Neuronal stem cell (in vitro differentiated cells): ENCODE results near the gene OOSP1.

Experiments used
- DNase-seq: peaks from one replicate; pipeline ENCODE4 v3.0.0-alpha.2; 2013; ENCODE audit warnings: low spot score
- H2AFZ ChIP-seq: one replicate; pipeline ENCODE4 v1.6.1; 2013; ENCODE audit warnings: mild to moderate bottlenecking, low read length, inconsistent platforms
- H2AK5ac ChIP-seq: 2 replicates; pipeline ENCODE4 v1.6.1; 2013; ENCODE audit warnings: low read depth, mild to moderate bottlenecking, inconsistent platforms, low read length, moderate library complexity, mixed read lengths
- H2BK120ac ChIP-seq: 2 replicates; pipeline ENCODE4 v1.6.1; 2013; ENCODE audit warnings: low read depth, mild to moderate bottlenecking, inconsistent platforms, low read length, moderate library complexity, mixed read lengths
- H2BK12ac ChIP-seq: one replicate; pipeline ENCODE4 v1.6.1; 2013; ENCODE audit warnings: low read length, inconsistent platforms
- H2BK15ac ChIP-seq: 2 replicates; pipeline ENCODE4 v1.6.1; 2013; ENCODE audit warnings: mild to moderate bottlenecking, low read length, inconsistent platforms, mixed read lengths
- H2BK5ac ChIP-seq: one replicate; pipeline ENCODE4 v1.6.1; 2013; ENCODE audit warnings: inconsistent platforms, mild to moderate bottlenecking, low read length, moderate library complexity
- H3K14ac ChIP-seq: one replicate; pipeline ENCODE4 v1.6.1; 2013; ENCODE audit warnings: low read length, inconsistent platforms
- H3K18ac ChIP-seq: 2 replicates; pipeline ENCODE4 v1.6.1; 2013; ENCODE audit warnings: low read length, inconsistent platforms
- H3K23ac ChIP-seq: 2 replicates; pipeline ENCODE4 v1.6.1; 2013; ENCODE audit warnings: low read depth, mild to moderate bottlenecking, mixed read lengths, low read length, inconsistent platforms; ENCODE audit not compliant: poor library complexity
- H3K27ac ChIP-seq: replicated peaks from 3 replicates; pipeline ENCODE4 v1.5.1; 2013; ENCODE audit warnings: low read length, inconsistent platforms
- H3K27me3 ChIP-seq, 3 experiments: 2 replicates each; pipeline ENCODE4 v1.6.1; 2013; ENCODE audit warnings: low read length in 3 of 3, mild to moderate bottlenecking in 2 of 3, inconsistent platforms in 1 of 3, low read depth in 1 of 3, mixed read lengths in 1 of 3, moderate library complexity in 1 of 3; ENCODE audit not compliant: control insufficient read depth in 3 of 3, insufficient read depth in 3 of 3
- H3K36me3 ChIP-seq, 2 donors: replicated peaks in 1 of 2; 2 replicates each; pipeline ENCODE4 v1.6.1; 2013; ENCODE audit warnings: low read length in 2 of 2; ENCODE audit not compliant: control insufficient read depth in 2 of 2, insufficient read depth in 2 of 2
- H3K4ac ChIP-seq: 2 replicates; pipeline ENCODE4 v1.6.1; 2013; ENCODE audit warnings: inconsistent platforms, mild to moderate bottlenecking, low read length, moderate library complexity
- H3K4me1 ChIP-seq, 2 donors: 1 replicate in 1 of 2; 2 replicates in 1 of 2; pipeline ENCODE4 v1.6.1; 2013; ENCODE audit warnings: low read length in 2 of 2, low read depth in 1 of 2; ENCODE audit not compliant: control insufficient read depth in 2 of 2, insufficient read depth in 1 of 2
- H3K4me2 ChIP-seq: one replicate; pipeline ENCODE4 v1.6.1; 2013; ENCODE audit warnings: mild to moderate bottlenecking, low read length, inconsistent platforms; ENCODE audit not compliant: insufficient read depth, poor library complexity, severe bottlenecking
- H3K4me3 ChIP-seq, 2 donors: 2 replicates each; pipeline ENCODE4 v1.5.1; 2013; ENCODE audit warnings: low read length in 2 of 2, mild to moderate bottlenecking in 2 of 2, inconsistent platforms in 1 of 2, moderate library complexity in 1 of 2
- H3K79me1 ChIP-seq: one replicate; pipeline ENCODE4 v1.6.1; 2013; ENCODE audit warnings: low read depth, mild to moderate bottlenecking, inconsistent platforms, low read length, moderate library complexity
- H3K9ac ChIP-seq: one replicate; pipeline ENCODE4 v1.6.1; 2013; ENCODE audit warnings: mild to moderate bottlenecking, low read depth, low read length, inconsistent platforms; ENCODE audit not compliant: poor library complexity
- H3K9me3 ChIP-seq, 2 donors: replicated peaks in 1 of 2; 2 replicates each; pipeline versions ENCODE3 to v1.6.1; 2013; ENCODE audit warnings: low read length in 2 of 2, mild to moderate bottlenecking in 2 of 2, inconsistent platforms in 1 of 2, low read depth in 1 of 2, mixed read lengths in 1 of 2, moderate library complexity in 1 of 2; ENCODE audit not compliant: control insufficient read depth in 2 of 2, insufficient read depth in 1 of 2
- H4K8ac ChIP-seq: one replicate; pipeline ENCODE4 v1.6.1; 2013; ENCODE audit warnings: low read depth, mild to moderate bottlenecking, inconsistent platforms, low read length, moderate library complexity
- H4K91ac ChIP-seq: one replicate; pipeline ENCODE4 v1.6.1; 2013; ENCODE audit warnings: low read length, low read depth, mild to moderate bottlenecking, inconsistent platforms; ENCODE audit not compliant: poor library complexity
- WGBS, 2 donors: extraction: QIAGEN DNeasy Blood & Tissue Kit; methylation state at CpG; one replicate each; pipeline ENCODE4 v1.1.7; 2013; ENCODE audit warnings: missing lambda C conversion rate in 2 of 2, mixed read lengths in 1 of 2; ENCODE audit not compliant: insufficient read length in 2 of 2, insufficient replicate concordance in 1 of 2; ENCODE audit errors: extremely low coverage in 2 of 2; 5-methylcytosine and 5-hydroxymethylcytosine counted together

OOSP1 gene

GRCh38 chr11:59898650-59899049, 39.6 kb upstream of the OOSP1 start:
- H2AFZ ChIP-seq, result no peak overlapping the region
- H3K27me3 ChIP-seq, result no peaks in the 10 kb centered on the region
- no peak overlapping the region for H3K23ac ChIP-seq
- H3K9me3 ChIP-seq, result no peaks in the 10 kb centered on the region
- WGBS, 2 donors, result no CpG with 5 or more reads among the region's 7 CpGs
- no peaks in the 10 kb centered on the region for H3K79me1 ChIP-seq
- H2BK5ac ChIP-seq, result no peak overlapping the region
- no peaks in the 10 kb centered on the region for H3K4me1 ChIP-seq
- no peak overlapping the region for H3K14ac ChIP-seq
- H4K8ac ChIP-seq, result no peak overlapping the region
- H3K4ac ChIP-seq, result no peak overlapping the region
- no peak overlapping the region for H3K4me3 ChIP-seq
- no peak overlapping the region for H3K18ac ChIP-seq
- H2AK5ac ChIP-seq, result no peak overlapping the region
- DNase-seq, result no peak
- no peak overlapping the region for H2BK12ac ChIP-seq
- H3K9ac ChIP-seq, result no peak overlapping the region
- H3K36me3 ChIP-seq, result no peaks in the 10 kb centered on the region
- H2BK120ac ChIP-seq, result no peak overlapping the region
- H3K27ac ChIP-seq, result no peak overlapping the region
- H2BK15ac ChIP-seq, result no peak overlapping the region
- H4K91ac ChIP-seq, result no peak overlapping the region
- H3K4me2 ChIP-seq, result no peak overlapping the region

- Histone ChIP-seq H3K14ac (peak overlapping the region; percentile 56), H3K4ac (no peak overlapping the region), H2BK5ac (no peak overlapping the region), H3K4me1 (no peaks in the 10 kb centered on the region), H3K4me2 (no peak overlapping the region), H3K27me3 (no peaks in the 10 kb centered on the region), H3K9ac (no peak overlapping the region), H3K4me3 (no peak overlapping the region), H2BK15ac (no peak overlapping the region), H2BK12ac (no peak overlapping the region), H3K27ac (no peak overlapping the region), H3K36me3 (no peaks in the 10 kb centered on the region), H2AK5ac (no peak overlapping the region), H4K91ac (no peak overlapping the region), H3K9me3 (no peaks in the 10 kb centered on the region), H3K18ac (no peak overlapping the region), H3K79me1 (no peaks in the 10 kb centered on the region), H2BK120ac (no peak overlapping the region), H3K23ac (no peak overlapping the region), H4K8ac (no peak overlapping the region), H2AFZ (peak overlapping the region; percentile 62)
- no peak for DNase-seq
- no CpG with 5 or more reads among the region's 11 CpGs for WGBS, 2 donors
Observed at GRCh38 chr11:59899532-59899931, 38.7 kb upstream of the OOSP1 start.

DNA sequence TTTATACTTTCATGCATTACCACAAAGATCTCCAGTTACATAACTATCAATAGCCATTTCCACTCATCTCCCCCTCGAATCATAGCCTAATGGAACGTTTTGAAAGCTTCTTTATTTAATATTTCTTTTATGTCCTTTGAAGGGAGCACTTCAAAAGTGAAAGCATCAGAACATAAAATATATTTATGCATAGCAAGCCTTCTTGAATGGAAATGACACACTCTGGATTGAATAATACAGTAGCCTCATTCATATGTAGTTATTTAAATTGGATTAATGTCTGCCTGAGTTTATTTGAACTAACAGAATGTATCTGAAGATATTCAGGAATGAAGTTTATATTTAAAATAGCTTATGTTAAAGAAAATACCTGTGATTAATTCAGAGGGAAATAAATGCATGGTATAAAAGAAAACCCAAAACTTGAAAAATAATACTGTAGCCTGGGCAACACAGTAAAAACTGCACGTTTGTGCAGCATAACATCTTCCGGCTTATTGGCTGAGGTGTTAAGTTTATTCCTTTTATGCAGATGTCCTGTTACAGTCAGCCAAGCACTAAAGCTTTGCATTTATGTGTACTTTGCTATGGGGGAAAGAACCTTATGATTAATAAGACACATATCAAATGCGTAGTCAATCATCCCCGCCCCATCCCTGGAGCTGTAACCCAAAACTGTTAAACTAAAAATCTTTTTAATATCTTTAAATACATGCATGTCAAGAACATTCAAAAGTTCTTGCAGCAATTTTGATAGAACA, 37.7 kb upstream of the OOSP1 start:
- H3K4ac ChIP-seq, result no peak overlapping the region
- H3K36me3 ChIP-seq, result no peaks in the 10 kb centered on the region
- H2BK15ac ChIP-seq, result no peak overlapping the region
- H3K18ac ChIP-seq, result no peak overlapping the region
- H3K9ac ChIP-seq, result no peak overlapping the region
- H3K23ac ChIP-seq, result no peak overlapping the region
- H3K4me2 ChIP-seq, result no peak overlapping the region
- no peak overlapping the region for H4K8ac ChIP-seq
- no peak overlapping the region for H2BK5ac ChIP-seq
- H3K27me3 ChIP-seq, result no peaks in the 10 kb centered on the region
- no peaks in the 10 kb centered on the region for H3K79me1 ChIP-seq
- no peak overlapping the region for H4K91ac ChIP-seq
- H2AFZ ChIP-seq, result no peak overlapping the region
- no peak overlapping the region for H3K27ac ChIP-seq
- H2BK12ac ChIP-seq, result no peak overlapping the region
- no peaks in the 10 kb centered on the region for H3K4me1 ChIP-seq
- WGBS, 2 donors, result no CpG with 5 or more reads among the region's 6 CpGs
- no peaks in the 10 kb centered on the region for H3K9me3 ChIP-seq
- H2AK5ac ChIP-seq, result no peak overlapping the region
- H2BK120ac ChIP-seq, result no peak overlapping the region
- no peak overlapping the region for H3K14ac ChIP-seq
- H3K4me3 ChIP-seq, result no peak overlapping the region
- no peak for DNase-seq

DNA sequence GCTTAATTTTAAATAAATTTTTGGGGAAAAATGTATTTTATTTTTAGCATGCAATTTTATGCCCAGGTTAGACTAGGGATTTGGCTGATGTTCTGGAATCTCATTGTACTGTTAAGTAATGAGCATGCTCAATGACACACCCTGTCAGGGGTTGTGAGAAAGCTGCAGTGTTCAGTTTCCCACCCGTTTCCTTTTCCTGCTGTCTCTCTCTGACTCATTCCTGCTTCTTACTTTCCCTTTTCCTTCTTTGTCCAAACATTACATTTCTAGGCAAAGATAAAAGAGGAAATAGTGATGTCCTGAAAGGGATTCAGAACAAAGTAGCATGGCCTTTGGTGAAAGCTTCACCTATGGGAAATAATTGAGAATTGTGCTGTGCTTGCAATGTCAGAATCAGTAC, 36.9 kb upstream of the OOSP1 start:
- Histone ChIP-seq H3K79me1 (no peaks in the 10 kb centered on the region), H2BK5ac (no peak overlapping the region), H4K8ac (no peak overlapping the region), H2BK12ac (no peak overlapping the region), H3K9ac (no peak overlapping the region), H2AFZ (peak overlapping the region; percentile 7), H2BK15ac (no peak overlapping the region), H3K23ac (no peak overlapping the region), H3K4me2 (no peak overlapping the region), H2AK5ac (no peak overlapping the region), H3K9me3 (no peaks in the 10 kb centered on the region), H4K91ac (no peak overlapping the region), H3K4ac (no peak overlapping the region), H3K27ac (no peak overlapping the region), H2BK120ac (no peak overlapping the region), H3K36me3 (no peaks in the 10 kb centered on the region), H3K4me3 (no peak overlapping the region), H3K18ac (no peak overlapping the region), H3K14ac (no peak overlapping the region), H3K4me1 (no peaks in the 10 kb centered on the region), H3K27me3 (no peaks in the 10 kb centered on the region)
- DNase-seq, result no peak
- no CpG with 5 or more reads among the region's 1 CpG for WGBS, 2 donors
